Loucy (cell line): ENCODE results near the gene KDM4B.

Source experiments
- H2AFZ ChIP-seq: fragments of 200-600 bp; sonication (generic); 2 replicates; pipeline ENCODE4 v1.6.0; 2016; ENCODE audit warnings: antibody characterized with exemption, mild to moderate bottlenecking, low read length, moderate library complexity
- H3F3A ChIP-seq: fragments of 200-600 bp; 2 replicates; pipeline ENCODE4 v1.6.0; 2016; ENCODE audit warnings: antibody characterized with exemption, low read depth, mild to moderate bottlenecking
- H3K27me3 ChIP-seq: fragments of 200-600 bp; sonication (generic); 2 replicates; pipeline ENCODE4 v1.6.1; 2014; ENCODE audit warnings: low read length, mild to moderate bottlenecking; ENCODE audit not compliant: insufficient read depth, poor library complexity, severe bottlenecking
- H3K36me3 ChIP-seq: fragments of 200-600 bp; sonication (generic); 2 replicates; pipeline ENCODE4 v1.6.1; 2016; ENCODE audit warnings: low read length; ENCODE audit not compliant: insufficient read depth
- H3K4me1 ChIP-seq: fragments of 200-600 bp; sonication (generic); 2 replicates; pipeline ENCODE4 v1.5.1; 2014; ENCODE audit warnings: low read length, mild to moderate bottlenecking; ENCODE audit not compliant: insufficient read depth, poor library complexity, severe bottlenecking
- H3K4me2 ChIP-seq: fragments of 200-600 bp; sonication (generic); 2 replicates; pipeline ENCODE4 v1.6.0; 2014; ENCODE audit warnings: antibody characterized with exemption, low read length, low read depth, mild to moderate bottlenecking; ENCODE audit not compliant: poor library complexity, severe bottlenecking
- H3K4me3 ChIP-seq: fragments of 200-600 bp; sonication (generic); 2 replicates; pipeline ENCODE4 v1.5.1; 2014; ENCODE audit warnings: low read length, mild to moderate bottlenecking, mixed read lengths; ENCODE audit not compliant: poor library complexity, severe bottlenecking
- H3K79me2 ChIP-seq: fragments of 200-600 bp; sonication (generic); 2 replicates; pipeline ENCODE4 v1.6.1; 2014; ENCODE audit warnings: low read length; ENCODE audit not compliant: insufficient read depth
- H3K9ac ChIP-seq: fragments of 200-600 bp; sonication (generic); 2 replicates; pipeline ENCODE4 v1.6.0; 2014; ENCODE audit warnings: mild to moderate bottlenecking, low read depth, low read length, moderate library complexity; ENCODE audit not compliant: poor library complexity, severe bottlenecking
- H3K9me2 ChIP-seq: fragments of 200-600 bp; sonication (generic); replicated peaks from 2 replicates; pipeline ENCODE4 v1.6.1; 2016; ENCODE audit warnings: low read depth, low read length, mixed read lengths
- H3K9me3 ChIP-seq: fragments of 200-600 bp; sonication (generic); 2 replicates; pipeline ENCODE4 v1.6.1; 2014; ENCODE audit warnings: mild to moderate bottlenecking, antibody characterized with exemption, low read length, low read depth; ENCODE audit not compliant: insufficient read depth
- H4K20me1 ChIP-seq: fragments of 200-600 bp; sonication (generic); 2 replicates; pipeline ENCODE4 v1.6.0; 2014; ENCODE audit warnings: antibody characterized with exemption, low read length, mild to moderate bottlenecking; ENCODE audit not compliant: insufficient read depth, poor library complexity, severe bottlenecking
- EZH2phosphoT487 ChIP-seq: fragments of 200-600 bp; IDR thresholded peaks from 2 replicates; pipeline ENCODE4 v1.6.1; 2018; ENCODE audit warnings: antibody characterized with exemption, mild to moderate bottlenecking, moderate library complexity, borderline replicate concordance
- TF ChIP-seq, protein P1 (sequence below): fragments of 200-600 bp; sonication (generic); conservative IDR thresholded peaks from 2 replicates; pipeline ENCODE4 v1.5.1; 2014; ENCODE audit warnings: mild to moderate bottlenecking, antibody characterized with exemption, low read length

The KDM4B gene

DNA sequence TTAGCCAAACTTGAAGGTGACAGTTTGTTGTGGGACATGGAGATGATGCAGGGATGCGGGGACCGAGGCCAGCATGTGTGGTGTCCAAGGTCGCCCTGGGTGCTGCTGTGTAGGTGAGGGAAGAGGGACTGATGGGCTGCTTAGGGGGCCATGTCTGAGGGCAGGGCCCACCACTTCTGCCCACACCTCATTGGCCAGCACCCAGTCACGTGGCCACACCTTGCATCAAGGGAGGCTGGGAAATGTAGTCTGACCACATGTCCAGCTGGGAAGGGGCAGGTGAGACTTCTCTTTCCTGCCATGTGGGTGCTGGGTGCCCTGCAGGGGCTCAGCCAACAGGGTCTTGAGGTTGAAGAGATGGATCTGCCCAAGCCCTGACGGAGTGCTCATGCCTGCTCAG, 88.9 kb downstream of the KDM4B start:
- Histone ChIP-seq H3K9me3 (peaks cover 5% of the 10 kb centered on the region; the same call in 1 of the 2 replicates), H3K9ac (no peak overlapping the region), H3F3A (no peaks in the 10 kb centered on the region), H3K4me1 (no peaks in the 10 kb centered on the region), H3K9me2 (no peaks in the 10 kb centered on the region), H3K36me3 (peaks cover 88% of the 10 kb centered on the region; the same call in 1 of the 2 replicates), H3K79me2 (no peaks in the 10 kb centered on the region), H4K20me1 (peaks cover 3% of the 10 kb centered on the region), H2AFZ (no peak overlapping the region), H3K4me3 (no peak overlapping the region), H3K4me2 (no peak overlapping the region), H3K27me3 (no peaks in the 10 kb centered on the region)
- TF ChIP-seq, protein P1, sequence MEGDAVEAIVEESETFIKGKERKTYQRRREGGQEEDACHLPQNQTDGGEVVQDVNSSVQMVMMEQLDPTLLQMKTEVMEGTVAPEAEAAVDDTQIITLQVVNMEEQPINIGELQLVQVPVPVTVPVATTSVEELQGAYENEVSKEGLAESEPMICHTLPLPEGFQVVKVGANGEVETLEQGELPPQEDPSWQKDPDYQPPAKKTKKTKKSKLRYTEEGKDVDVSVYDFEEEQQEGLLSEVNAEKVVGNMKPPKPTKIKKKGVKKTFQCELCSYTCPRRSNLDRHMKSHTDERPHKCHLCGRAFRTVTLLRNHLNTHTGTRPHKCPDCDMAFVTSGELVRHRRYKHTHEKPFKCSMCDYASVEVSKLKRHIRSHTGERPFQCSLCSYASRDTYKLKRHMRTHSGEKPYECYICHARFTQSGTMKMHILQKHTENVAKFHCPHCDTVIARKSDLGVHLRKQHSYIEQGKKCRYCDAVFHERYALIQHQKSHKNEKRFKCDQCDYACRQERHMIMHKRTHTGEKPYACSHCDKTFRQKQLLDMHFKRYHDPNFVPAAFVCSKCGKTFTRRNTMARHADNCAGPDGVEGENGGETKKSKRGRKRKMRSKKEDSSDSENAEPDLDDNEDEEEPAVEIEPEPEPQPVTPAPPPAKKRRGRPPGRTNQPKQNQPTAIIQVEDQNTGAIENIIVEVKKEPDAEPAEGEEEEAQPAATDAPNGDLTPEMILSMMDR, result no peak
- no peak for TF ChIP-seq EZH2phosphoT487

DNA sequence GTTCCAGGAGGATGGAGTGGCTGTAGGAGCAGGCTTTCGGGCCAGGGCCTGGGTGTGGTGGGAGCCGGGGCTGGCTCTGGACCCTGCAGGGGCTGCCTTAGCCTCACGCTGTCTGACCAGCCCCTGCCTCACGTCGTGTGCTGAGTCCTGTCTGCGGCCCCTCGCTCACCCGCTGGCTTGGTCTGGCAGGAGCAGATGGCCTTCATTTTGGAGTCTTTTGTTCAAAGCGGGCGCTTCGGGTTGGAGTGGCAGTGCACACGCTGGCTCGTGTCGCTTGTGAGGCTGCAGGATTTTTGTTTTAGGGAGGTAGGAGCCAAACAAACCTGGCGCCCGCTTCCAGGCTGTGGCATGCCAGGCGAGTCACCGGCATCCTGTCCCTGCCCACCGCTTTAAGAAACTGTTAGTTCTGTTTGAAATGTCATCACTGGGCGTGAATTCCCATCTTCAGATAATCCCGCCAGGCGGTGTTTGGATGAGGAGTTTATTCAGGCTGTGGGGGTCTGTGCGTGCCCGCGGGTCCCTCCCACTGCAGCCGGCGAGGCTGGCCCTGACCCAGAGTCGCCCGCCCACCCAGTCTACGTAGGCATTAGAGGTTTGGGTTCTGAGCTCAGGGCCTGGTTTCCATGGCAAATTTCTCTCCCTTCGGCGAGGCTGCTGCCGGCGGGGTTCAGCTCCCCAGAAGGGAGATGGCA, 89.8 kb downstream of the KDM4B start:
- H3K79me2 ChIP-seq, result peaks cover 4% of the 10 kb centered on the region; the same call in 1 of the 2 replicates
- no peaks in the 10 kb centered on the region for H3K4me1 ChIP-seq
- H3K27me3 ChIP-seq, result no peaks in the 10 kb centered on the region
- H3K9ac ChIP-seq, result no peak overlapping the region
- H3K4me2 ChIP-seq, result no peak overlapping the region
- H3K9me3 ChIP-seq, result peaks cover 5% of the 10 kb centered on the region; the same call in 1 of the 2 replicates
- no peaks in the 10 kb centered on the region for H3K9me2 ChIP-seq
- no peak overlapping the region for H2AFZ ChIP-seq
- no peak for TF ChIP-seq EZH2phosphoT487
- TF ChIP-seq, protein P1, result no peak
- peaks cover 3% of the 10 kb centered on the region for H4K20me1 ChIP-seq
- peaks cover 88% of the 10 kb centered on the region; the same call in 1 of the 2 replicates for H3K36me3 ChIP-seq
- H3K4me3 ChIP-seq, result no peak overlapping the region
- no peaks in the 10 kb centered on the region for H3F3A ChIP-seq

DNA sequence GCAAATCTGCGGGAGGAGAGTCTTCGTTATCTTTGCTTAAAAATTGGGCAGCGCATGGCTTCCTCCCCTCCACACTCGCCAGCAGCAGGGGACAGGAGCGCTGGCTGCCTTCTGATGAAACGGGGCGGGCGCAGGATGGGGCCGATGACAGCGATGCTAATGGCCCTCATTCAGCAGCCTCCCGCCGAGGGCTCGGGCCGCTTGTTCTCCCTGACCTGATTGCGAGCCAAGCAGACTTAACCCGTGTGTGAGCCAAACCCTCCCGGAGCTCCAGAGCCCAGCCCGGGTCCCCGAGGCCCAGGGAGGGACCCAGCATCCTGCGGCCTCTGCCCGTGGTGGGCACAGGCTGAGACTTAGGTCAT, 90.3 kb downstream of the KDM4B start:
- Histone ChIP-seq H3K9me3 (peaks cover 5% of the 10 kb centered on the region; the same call in 1 of the 2 replicates), H3F3A (no peaks in the 10 kb centered on the region), H3K27me3 (no peaks in the 10 kb centered on the region), H3K4me2 (no peak overlapping the region), H2AFZ (no peak overlapping the region), H4K20me1 (peaks cover 3% of the 10 kb centered on the region), H3K9ac (no peak overlapping the region), H3K4me3 (no peak overlapping the region), H3K4me1 (no peaks in the 10 kb centered on the region), H3K9me2 (no peaks in the 10 kb centered on the region), H3K36me3 (peaks cover 90% of the 10 kb centered on the region; the same call in 1 of the 2 replicates), H3K79me2 (peaks cover 4% of the 10 kb centered on the region; the same call in 1 of the 2 replicates)
- TF ChIP-seq EZH2phosphoT487, result no peak
- TF ChIP-seq, protein P1, result no peak
